Ovary (tissue), 9 donors: ENCODE measurements around the gene NIN. TPM values are rescaled to one million over a fixed set of nuclear protein-coding genes. Genes with fewer than 3 reads are reported as not detected.

Source experiments
- DNase-seq, 5 donors: peaks; one replicate each; pipeline ENCODE4 v3.0.0-alpha.2; 2019 to 2020
- H3K27ac ChIP-seq, 2 donors: fragments of 200-600 bp; one replicate each; pipeline versions ENCODE4 v1.5.1 to v1.8.0; 2019 to 2022
- H3K27me3 ChIP-seq: fragments of 200-600 bp; one replicate; pipeline ENCODE4 v1.8.0; 2022
- H3K36me3 ChIP-seq: fragments of 200-600 bp; sonication (generic); one replicate; pipeline ENCODE4 v1.5.1; 2019
- H3K4me1 ChIP-seq: one replicate; pipeline ENCODE4 v1.8.1; 2013; ENCODE audit warnings: mild to moderate bottlenecking, moderate library complexity; ENCODE audit not compliant: insufficient read depth
- H3K4me3 ChIP-seq: fragments of 200-600 bp; sonication (generic); one replicate; pipeline ENCODE4 v1.5.1; 2017
- H3K9me3 ChIP-seq, 2 donors: fragments of 200-600 bp in 1 of 2; sonication (generic) in 1 of 2; one replicate each; pipeline versions ENCODE4 v1.5.1 to v1.8.1; 2013 to 2019; ENCODE audit warnings: mild to moderate bottlenecking in 1 of 2, moderate library complexity in 1 of 2
- CTCF ChIP-seq, 3 donors: fragments of 450-650 bp in 2 of 3; fragments of 200-600 bp in 1 of 3; IDR thresholded peaks; one replicate each; pipeline versions ENCODE4 v1.5.1 to v1.8.0; 2016 to 2022; ENCODE audit warnings: antibody characterized with exemption in 3 of 3, mild to moderate bottlenecking in 1 of 3
- EP300 ChIP-seq: sonication (generic); formaldehyde crosslinking; IDR thresholded peaks from one replicate; pipeline ENCODE4 v1.6.1; 2017; ENCODE audit warnings: antibody characterized with exemption
- POLR2A ChIP-seq: fragments of 450-650 bp; IDR thresholded peaks from one replicate; pipeline ENCODE4 v1.6.1; 2017; ENCODE audit warnings: antibody characterized with exemption, mild to moderate bottlenecking, moderate library complexity
- WGBS, 3 donors: extraction: QIAGEN DNeasy Blood & Tissue Kit in 1 of 3; methylation state at CpG; one replicate each; pipeline versions ENCODE4 v1.1.5 to v1.1.7; 2013 to 2017; 5-methylcytosine and 5-hydroxymethylcytosine counted together
- intact Hi-C, 4 donors: fragments of 100-400 bp; cut with DNase I; formaldehyde crosslinking; loops; one replicate each; pipeline versions ENCODE4 v1.11.0 to v1.15.1; 2022 to 2023
- polyA plus RNA-seq, 2 donors: library from polyadenylated mRNA; stranded (reverse); fragments of 200-250 nt in 1 of 2; fragments of 350-450 nt in 1 of 2; fragmentation: Illumina TruSeq in 1 of 2; extraction: RNeasy Lipid Tissue Mini Kit (QIAGEN cat#74804) in 1 of 2; gene quantifications; one replicate each; pipeline ENCODE4 v1.2.3, GENCODE V29; 2013 to 2014
- total RNA-seq, 7 donors: library from RNA; depleted of rRNA in 2 of 7; stranded (reverse); fragments of >200 nt in 2 of 7; fragmentation: NEBNext Ultra II Directional in 3 of 7; extraction: Animal tissue kit (Norgen Biotek cat#: 25700) in 3 of 7; gene quantifications; one replicate each; pipeline versions ENCODE4 v1.1.0 to v1.2.4, GENCODE V29; 2016 to 2023
- donor health status: DM: no; HTN: no; CAD: no; lungs with moderate emphysema.
- donor health status: DM: no; HTN: no; CAD: no.
- donor health status: Bipolar disorder and iron deficiency.
- donor health status: DM: yes; HTN: yes; CAD: no.
- donor health status: DM: no; HTN: no; CAD: no.
- donor health status: DM: yes; HTN: yes; CAD: no.

Gene NIN
- total and polyA plus RNA-seq, 9 donors: 6.4 to 32.4 (median 28.0) TPM

GRCh38 chr14:50871914-50872732 lies 41.2 kb upstream of the NIN start, which contains the start of gene ABHD12B:
ABHD12B (plus strand) TSS chr14:50872053; CDS start chr14:50872175, 122 bp downstream.
- TF ChIP-seq POLR2A (no peak), CTCF (IDR thresholded peaks at IDR 0.05) (no peak), EP300 (no peak)
- Histone ChIP-seq H3K27ac (no peak within 1 kb of the TSS), H3K36me3 (no peaks in the 10 kb centered on the region), H3K27me3 (no peaks in the 10 kb centered on the region), H3K4me3 (no peak within 1 kb of the TSS), H3K9me3 (no peaks in the 10 kb centered on the region), H3K4me1 (peaks cover 3% of the 10 kb centered on the region)
- WGBS, 3 donors: 8 to 13% (median 10%) methylated on average over 27 to 63 of the region's 63 CpGs
- peak in 3 of 5 donors; percentile 12 to 57 (median 28) for DNase-seq
- intact Hi-C loops: no loop called here

- intact Hi-C loops: no loop called here
- no peak for DNase-seq
- Histone ChIP-seq H3K27me3 (no peaks in the 10 kb centered on the region), H3K27ac (no peak overlapping the region), H3K4me1 (peaks cover 3% of the 10 kb centered on the region), H3K36me3 (no peaks in the 10 kb centered on the region), H3K9me3 (no peaks in the 10 kb centered on the region), H3K4me3 (no peak overlapping the region)
- TF ChIP-seq POLR2A (no peak), CTCF (IDR thresholded peaks at IDR 0.05) (no peak), EP300 (no peak)
- WGBS, 3 donors: 89 to 95% (median 94%) methylated on average over 5 of the region's 5 CpGs
Observed at GRCh38 chr14:50871228-50871627, 40.3 kb upstream of the NIN start.

DNA sequence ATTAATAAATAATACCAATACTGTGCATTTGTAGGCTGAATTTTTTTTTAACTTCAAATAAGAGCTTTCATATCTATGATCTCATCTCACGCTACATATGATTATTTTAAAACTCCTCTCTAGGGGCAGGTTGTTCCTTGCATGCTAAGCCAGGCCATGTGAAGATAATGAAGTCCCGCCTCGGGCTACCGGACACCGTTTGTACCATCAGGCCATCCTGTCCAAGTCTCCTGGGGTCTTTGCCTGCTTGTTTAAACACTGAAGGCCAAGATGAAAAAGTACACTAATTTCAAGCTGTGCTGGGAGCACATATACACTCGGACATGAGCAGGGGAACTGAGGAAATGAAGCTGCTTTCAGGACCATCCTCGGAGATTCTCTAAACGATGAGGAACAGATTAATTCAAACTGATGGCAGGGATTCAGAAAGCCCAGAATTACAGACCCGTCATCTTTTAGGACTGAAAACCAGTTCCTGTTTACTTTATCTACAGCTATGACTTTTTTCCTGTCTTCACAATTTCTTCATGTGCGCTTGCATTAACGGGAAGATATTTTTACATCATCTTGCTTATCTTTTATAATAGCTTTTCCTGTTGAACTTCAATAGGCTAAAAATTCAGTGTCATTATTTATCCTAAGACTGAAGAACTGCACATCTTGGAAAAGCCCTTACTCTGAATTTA lies 34.6 kb upstream of the NIN start:
- WGBS, 3 donors: 60 to 62% (median 61%) methylated on average over 11 of the region's 11 CpGs

GRCh38 chr14:50864946-50865345 lies 34.0 kb upstream of the NIN start:
- H3K9me3 ChIP-seq: no peaks in the 10 kb centered on the region
- 87 to 93% (median 89%) methylated on average over 5 of the region's 5 CpGs for WGBS, 3 donors
- H3K36me3 ChIP-seq: no peaks in the 10 kb centered on the region
- H3K27me3 ChIP-seq: no peaks in the 10 kb centered on the region
- H3K27ac ChIP-seq: no peak overlapping the region
- H3K4me1 ChIP-seq: no peaks in the 10 kb centered on the region
- no peak for DNase-seq
- H3K4me3 ChIP-seq: no peak overlapping the region
- intact Hi-C loops: no loop called here
- TF ChIP-seq CTCF (IDR thresholded peaks at IDR 0.05) (no peak), POLR2A (no peak), EP300 (no peak)

More for the DNA sequence above, 34.6 kb upstream of the NIN start:
- Histone ChIP-seq H3K4me1 (no peaks in the 10 kb centered on the region), H3K4me3 (no peak overlapping the region), H3K9me3 (no peaks in the 10 kb centered on the region), H3K27me3 (no peaks in the 10 kb centered on the region), H3K36me3 (no peaks in the 10 kb centered on the region), H3K27ac (no peak overlapping the region)
- intact Hi-C loops: no loop called here
- DNase-seq: no peak
- TF ChIP-seq POLR2A (no peak), EP300 (no peak), CTCF (IDR thresholded peaks at IDR 0.05) (no peak)
